DOHH2 (cell line): Measurements from ENCODE around the gene CLN6.

Experiments used
- H3F3A ChIP-seq: fragments of 200-600 bp; sonication (generic), shearing (Covaris generic); 2 replicates; pipeline ENCODE4 v1.6.0; 2016; ENCODE audit warnings: antibody characterized with exemption, mild to moderate bottlenecking; ENCODE audit not compliant: control insufficient read depth, insufficient read depth
- H3K27ac ChIP-seq: fragments of 200-600 bp; sonication (generic); 2 replicates; pipeline ENCODE4 v1.5.1; 2014; ENCODE audit warnings: low read depth, mild to moderate bottlenecking, low read length, moderate library complexity
- H3K27me3 ChIP-seq: fragments of 200-600 bp; sonication (generic); 2 replicates; pipeline ENCODE4 v1.6.1; 2014; ENCODE audit warnings: mild to moderate bottlenecking, low read length, mixed read lengths; ENCODE audit not compliant: control insufficient read depth
- H3K36me3 ChIP-seq: fragments of 200-600 bp; sonication (generic); 2 replicates; pipeline ENCODE4 v1.6.1; 2014; ENCODE audit warnings: mild to moderate bottlenecking, low read length, moderate library complexity, mixed read lengths; ENCODE audit not compliant: control insufficient read depth
- H3K4me1 ChIP-seq: fragments of 200-600 bp; sonication (generic); 2 replicates; pipeline ENCODE4 v1.6.1; 2014; ENCODE audit warnings: mild to moderate bottlenecking, low read length, mixed read lengths; ENCODE audit not compliant: control insufficient read depth
- H3K4me2 ChIP-seq: fragments of 200-600 bp; sonication (generic); 2 replicates; pipeline ENCODE4 v1.6.0; 2014; ENCODE audit warnings: mild to moderate bottlenecking, low read length, moderate library complexity
- H3K4me3 ChIP-seq: fragments of 200-600 bp; sonication (generic); 2 replicates; pipeline ENCODE4 v1.5.1; 2014; ENCODE audit warnings: mild to moderate bottlenecking, low read length, mixed read lengths
- H3K79me2 ChIP-seq: fragments of 200-600 bp; sonication (generic); 2 replicates; pipeline ENCODE4 v1.6.1; 2014; ENCODE audit warnings: mild to moderate bottlenecking, low read length, mixed read lengths; ENCODE audit not compliant: control insufficient read depth
- H3K9me2 ChIP-seq: fragments of 200-600 bp; sonication (generic); replicated peaks from 2 replicates; pipeline ENCODE4 v1.6.1; 2014; ENCODE audit warnings: mild to moderate bottlenecking, low read length, mixed read lengths; ENCODE audit not compliant: control insufficient read depth
- H3K9me3 ChIP-seq: fragments of 200-600 bp; sonication (generic); 2 replicates; pipeline ENCODE4 v1.6.1; 2014; ENCODE audit warnings: antibody characterized with exemption, low read length, mixed read lengths; ENCODE audit not compliant: control insufficient read depth, insufficient read depth
- H4K20me1 ChIP-seq: fragments of 200-600 bp; sonication (generic); 2 replicates; pipeline ENCODE4 v1.6.0; 2014; ENCODE audit warnings: low read depth, mild to moderate bottlenecking, antibody characterized with exemption, low read length, moderate library complexity; ENCODE audit not compliant: control insufficient read depth, insufficient read depth
- EZH2phosphoT487 ChIP-seq: fragments of 200-600 bp; sonication (generic); IDR thresholded peaks from 2 replicates; pipeline ENCODE4 v1.6.1; 2017; ENCODE audit warnings: borderline replicate concordance, mild to moderate bottlenecking, antibody characterized with exemption, low read length, moderate library complexity, mixed read lengths
- TF ChIP-seq, protein P1 (sequence below): fragments of 200-600 bp; sonication (generic); IDR thresholded peaks from one replicate; pipeline ENCODE4 v1.5.1; 2014; ENCODE audit warnings: antibody characterized with exemption, mild to moderate bottlenecking, low read depth, low read length; ENCODE audit not compliant: poor library complexity, severe bottlenecking

CLN6 gene

DNA sequence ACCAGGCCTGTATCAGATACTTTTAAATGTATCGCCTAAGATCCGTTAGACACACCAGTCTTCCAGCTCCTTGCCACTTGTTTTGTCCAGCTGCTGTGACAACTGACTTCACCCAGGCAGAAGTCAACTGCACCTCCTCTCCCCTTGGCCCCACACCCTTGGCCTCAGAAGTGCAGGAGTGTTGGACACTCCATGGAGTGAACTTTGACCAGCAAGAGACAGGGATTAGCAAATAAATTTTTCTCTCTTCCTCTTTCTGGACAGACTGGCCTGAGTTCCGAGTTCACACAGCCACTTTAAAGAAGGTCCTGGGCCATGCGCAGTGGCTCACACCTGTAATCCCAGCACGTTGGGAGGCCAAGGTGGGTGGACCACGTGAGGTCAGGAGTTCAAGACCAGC lies 2.9 kb upstream of the CLN6 start:
- H3K27ac ChIP-seq = no peak overlapping the region
- H3K4me1 ChIP-seq = peaks cover 29% of the 10 kb centered on the region
- no peak for TF ChIP-seq EZH2phosphoT487
- H3K4me2 ChIP-seq = no peak overlapping the region
- no peaks in the 10 kb centered on the region for H3K9me3 ChIP-seq
- H3K36me3 ChIP-seq = peaks cover 13% of the 10 kb centered on the region
- H3K79me2 ChIP-seq = peaks cover 18% of the 10 kb centered on the region
- H3K9me2 ChIP-seq = no peaks in the 10 kb centered on the region
- no peaks in the 10 kb centered on the region for H3F3A ChIP-seq
- H3K4me3 ChIP-seq = no peak overlapping the region
- H3K27me3 ChIP-seq = no peaks in the 10 kb centered on the region
- H4K20me1 ChIP-seq = no peaks in the 10 kb centered on the region

DNA sequence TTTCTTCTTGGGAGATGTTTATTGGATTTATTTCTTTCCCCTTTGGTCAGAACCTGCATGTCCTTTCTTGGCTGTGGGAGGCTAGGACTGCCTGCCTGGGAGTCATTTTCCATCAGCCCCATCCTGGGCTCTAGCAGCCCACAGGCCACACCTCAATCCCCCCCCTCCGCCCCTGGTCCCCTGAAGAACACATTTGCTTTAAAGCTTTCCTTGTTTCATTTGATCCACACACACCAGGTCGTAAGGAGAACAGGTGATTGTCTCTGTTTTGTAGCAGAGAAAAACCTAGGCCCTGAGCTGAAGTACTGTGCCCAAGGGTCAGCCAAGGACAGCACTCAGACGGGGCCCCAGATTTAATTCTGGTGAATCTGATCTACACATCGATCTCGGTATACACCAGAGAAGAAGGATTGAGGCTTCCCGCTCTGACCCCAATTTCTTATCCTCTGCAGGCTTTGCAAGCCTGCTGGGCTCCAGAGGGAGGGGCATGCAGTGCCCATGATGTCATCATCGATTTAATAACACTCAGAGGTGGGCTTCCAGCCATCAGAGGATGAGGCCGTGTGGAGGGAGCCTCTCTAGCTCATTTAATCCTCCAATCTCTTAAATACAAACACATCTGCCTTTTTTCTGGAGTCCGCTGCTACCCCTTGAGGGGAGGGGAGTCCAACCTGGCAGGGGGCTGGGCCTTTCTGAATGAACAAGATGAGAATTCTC lies 1.7 kb upstream of the CLN6 start:
- peaks cover 20% of the 10 kb centered on the region for H3K36me3 ChIP-seq
- no peaks in the 10 kb centered on the region for H3F3A ChIP-seq
- H3K9me3 ChIP-seq = no peaks in the 10 kb centered on the region
- TF ChIP-seq, protein P1, sequence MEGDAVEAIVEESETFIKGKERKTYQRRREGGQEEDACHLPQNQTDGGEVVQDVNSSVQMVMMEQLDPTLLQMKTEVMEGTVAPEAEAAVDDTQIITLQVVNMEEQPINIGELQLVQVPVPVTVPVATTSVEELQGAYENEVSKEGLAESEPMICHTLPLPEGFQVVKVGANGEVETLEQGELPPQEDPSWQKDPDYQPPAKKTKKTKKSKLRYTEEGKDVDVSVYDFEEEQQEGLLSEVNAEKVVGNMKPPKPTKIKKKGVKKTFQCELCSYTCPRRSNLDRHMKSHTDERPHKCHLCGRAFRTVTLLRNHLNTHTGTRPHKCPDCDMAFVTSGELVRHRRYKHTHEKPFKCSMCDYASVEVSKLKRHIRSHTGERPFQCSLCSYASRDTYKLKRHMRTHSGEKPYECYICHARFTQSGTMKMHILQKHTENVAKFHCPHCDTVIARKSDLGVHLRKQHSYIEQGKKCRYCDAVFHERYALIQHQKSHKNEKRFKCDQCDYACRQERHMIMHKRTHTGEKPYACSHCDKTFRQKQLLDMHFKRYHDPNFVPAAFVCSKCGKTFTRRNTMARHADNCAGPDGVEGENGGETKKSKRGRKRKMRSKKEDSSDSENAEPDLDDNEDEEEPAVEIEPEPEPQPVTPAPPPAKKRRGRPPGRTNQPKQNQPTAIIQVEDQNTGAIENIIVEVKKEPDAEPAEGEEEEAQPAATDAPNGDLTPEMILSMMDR = no peak
- TF ChIP-seq EZH2phosphoT487 = no peak
- no peaks in the 10 kb centered on the region for H3K9me2 ChIP-seq
- H3K4me3 ChIP-seq = no peak overlapping the region
- H3K4me1 ChIP-seq = peaks cover 39% of the 10 kb centered on the region
- no peak overlapping the region for H3K27ac ChIP-seq
- H3K27me3 ChIP-seq = no peaks in the 10 kb centered on the region
- H4K20me1 ChIP-seq = no peaks in the 10 kb centered on the region
- peak overlapping the region; percentile 74; the same call in 1 of the 2 replicates for H3K4me2 ChIP-seq
- H3K79me2 ChIP-seq = peaks cover 30% of the 10 kb centered on the region

DNA sequence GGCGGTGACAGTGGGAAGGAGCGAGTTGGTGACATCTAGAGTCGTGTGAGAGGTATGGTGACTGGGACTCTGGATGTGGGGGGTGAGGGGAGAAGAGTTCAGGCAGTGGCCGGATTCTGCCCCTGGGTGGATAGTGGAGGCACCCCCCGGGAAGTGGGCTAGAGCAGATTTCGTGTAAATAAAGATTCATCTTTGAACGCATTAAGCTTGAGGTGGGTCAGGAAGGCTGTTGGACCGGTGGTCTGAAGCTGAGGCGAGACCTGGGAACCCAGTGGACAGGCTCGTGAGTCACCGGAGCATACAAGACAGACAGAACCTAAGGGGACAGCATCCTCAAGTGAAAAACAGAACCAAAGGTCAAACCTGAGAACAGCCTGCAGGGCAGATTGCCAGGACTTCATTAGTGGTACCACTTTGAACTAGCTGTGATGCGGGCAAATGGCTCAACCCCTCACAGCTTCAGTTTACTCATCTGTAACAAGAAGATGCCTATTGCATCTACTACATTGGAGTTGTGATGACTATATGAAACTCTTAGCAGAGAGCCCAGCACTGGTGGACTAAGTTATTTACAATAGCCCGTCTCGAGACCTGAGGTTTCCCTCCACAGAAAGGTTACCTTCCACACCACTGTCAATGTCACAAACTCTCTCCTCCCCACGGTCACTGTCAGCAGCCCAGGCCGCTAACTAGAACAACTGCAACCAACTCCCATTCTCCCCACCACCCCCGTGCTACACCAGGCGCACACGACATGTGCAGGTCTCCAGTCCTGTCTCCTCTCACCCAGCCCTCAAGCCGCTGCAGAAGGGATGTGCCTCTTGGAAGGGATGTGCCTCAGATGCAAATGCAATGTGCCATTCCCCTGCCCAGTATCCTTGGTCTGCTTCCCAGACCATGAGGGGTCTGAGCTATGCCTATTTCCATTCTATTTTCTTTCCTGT lies 901 bp upstream of the CLN6 start:
- peaks cover 48% of the 10 kb centered on the region for H3K4me1 ChIP-seq
- H3K79me2 ChIP-seq = peaks cover 38% of the 10 kb centered on the region
- H3F3A ChIP-seq = peaks cover 2% of the 10 kb centered on the region
- no peaks in the 10 kb centered on the region for H4K20me1 ChIP-seq
- no peaks in the 10 kb centered on the region for H3K27me3 ChIP-seq
- peak overlapping the region; percentile 80 for H3K27ac ChIP-seq
- H3K9me3 ChIP-seq = no peaks in the 10 kb centered on the region
- TF ChIP-seq, protein P1 = peak; percentile 42
- TF ChIP-seq EZH2phosphoT487 = no peak
- no peaks in the 10 kb centered on the region for H3K9me2 ChIP-seq
- peak overlapping the region; percentile 74 for H3K4me2 ChIP-seq
- H3K4me3 ChIP-seq = peak overlapping the region; percentile 98
- peaks cover 20% of the 10 kb centered on the region for H3K36me3 ChIP-seq

DNA sequence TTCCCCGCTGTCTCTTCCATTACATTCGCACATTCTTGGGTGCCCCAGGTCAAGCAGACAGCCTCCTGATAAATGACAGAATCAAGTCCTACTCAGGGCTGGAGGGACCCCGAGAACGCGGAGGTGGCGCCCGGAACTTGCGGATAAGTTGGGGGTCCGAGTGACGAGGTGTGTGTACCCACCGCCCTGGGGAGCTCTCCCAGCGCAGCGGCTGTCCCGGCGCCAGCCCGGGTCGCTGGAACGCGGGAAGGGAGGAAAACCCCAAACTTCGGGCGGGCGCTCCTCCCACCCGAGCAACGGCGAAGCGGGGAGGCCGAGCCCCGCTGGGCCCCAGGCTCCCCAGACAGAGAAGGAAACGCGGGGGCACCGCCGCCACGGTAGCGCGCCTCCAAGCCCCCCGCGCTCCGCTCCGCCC lies 550 bp downstream of the CLN6 start:
- TF ChIP-seq, protein P1 = no peak
- no peak for TF ChIP-seq EZH2phosphoT487
- Histone ChIP-seq H3K9me3 (no peaks in the 10 kb centered on the region), H3K36me3 (peaks cover 20% of the 10 kb centered on the region), H3K4me1 (peaks cover 61% of the 10 kb centered on the region), H3K27ac (peak overlapping the region; percentile 80), H3K79me2 (peaks cover 52% of the 10 kb centered on the region), H3K27me3 (no peaks in the 10 kb centered on the region), H4K20me1 (no peaks in the 10 kb centered on the region), H3F3A (peaks cover 8% of the 10 kb centered on the region), H3K9me2 (no peaks in the 10 kb centered on the region), H3K4me3 (peak overlapping the region; percentile 98), H3K4me2 (peak overlapping the region; percentile 74)
